GM19099 (cell line): ENCODE data around the gene LYG1.

Experiments used
- POLR2A ChIP-seq: IDR thresholded peaks from 3 replicates; pipeline ENCODE4 v1.6.1; 2011; ENCODE audit warnings: low read depth; ENCODE audit not compliant: insufficient read length; ENCODE audit errors: extremely low read depth

Gene LYG1

DNA sequence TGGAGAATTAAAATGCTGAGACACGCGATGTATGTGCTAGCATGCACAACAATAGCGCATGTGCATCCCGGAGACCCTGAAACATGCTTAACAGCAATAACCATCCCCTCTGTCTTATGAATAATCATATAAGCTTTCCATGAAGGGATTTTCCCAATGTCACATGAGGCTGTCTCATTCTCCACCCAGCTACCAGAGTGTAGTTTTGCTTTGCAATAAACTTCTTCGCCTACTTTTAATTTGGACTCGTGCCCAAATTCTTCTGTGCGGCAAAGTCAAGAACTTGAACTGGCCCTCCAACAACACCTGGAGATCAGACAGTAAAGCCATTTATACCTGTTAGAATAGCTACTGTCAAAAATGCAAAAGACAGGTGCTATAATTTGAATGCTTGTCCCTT, 15.5 kb downstream of the LYG1 start:
- no peak for TF ChIP-seq POLR2A

DNA sequence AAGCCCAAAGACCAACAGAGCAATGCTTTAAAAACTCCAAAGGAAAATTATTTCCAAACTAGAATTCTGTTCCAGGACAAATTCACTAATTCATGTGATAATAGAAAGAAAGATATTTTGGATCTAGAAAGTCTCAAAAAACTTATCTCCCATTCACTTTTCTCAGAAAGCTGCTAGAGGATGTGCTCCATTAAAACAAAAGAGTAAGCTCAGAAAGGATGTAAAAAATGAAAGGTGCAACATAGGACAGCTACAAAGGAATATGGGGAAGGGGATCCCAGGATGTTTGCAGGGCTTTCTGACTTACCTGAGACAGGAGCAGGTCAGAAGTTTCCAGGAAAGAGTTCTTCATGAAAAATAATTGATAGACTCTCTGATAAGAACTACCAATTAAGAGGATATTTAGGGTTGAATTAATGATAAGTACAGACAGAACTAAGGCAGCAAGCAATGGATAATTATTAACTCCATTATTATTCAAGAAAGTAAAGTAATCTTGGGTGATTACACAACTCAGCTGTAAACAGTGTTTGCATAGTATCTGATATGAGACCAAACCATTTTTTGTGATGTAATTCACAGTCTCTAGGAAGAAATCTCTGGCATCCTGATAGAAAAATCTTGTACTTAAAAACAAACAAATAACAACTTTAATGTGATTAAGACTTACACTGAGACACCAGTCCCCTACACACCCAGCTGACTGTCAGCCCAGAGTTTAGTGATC, 20.9 kb downstream of the LYG1 start:
- TF ChIP-seq POLR2A: no peak

DNA sequence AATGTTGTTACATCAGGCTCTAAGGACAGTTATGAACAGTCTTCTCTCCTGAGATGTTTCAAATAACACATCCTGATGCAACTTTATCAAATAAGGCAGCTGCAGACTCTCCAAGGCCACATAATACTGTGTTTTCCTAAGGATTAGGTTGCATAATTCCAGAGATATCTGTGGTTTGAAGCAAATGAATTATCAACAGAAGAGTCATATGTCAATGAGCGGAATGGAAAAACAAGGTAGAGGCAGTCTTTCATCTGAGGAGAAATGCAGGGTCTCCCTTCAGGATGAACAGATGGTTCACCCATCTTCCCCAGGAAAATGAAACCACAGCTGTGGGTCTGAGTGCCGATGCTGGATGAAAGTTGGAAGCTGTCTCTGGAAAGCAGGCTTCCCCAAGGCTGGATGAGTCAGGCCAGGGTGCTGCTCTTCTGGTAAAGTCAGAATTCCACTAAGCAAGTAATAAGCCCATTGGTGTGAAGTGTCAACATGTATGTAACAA, 22.2 kb downstream of the LYG1 start:
- no peak for TF ChIP-seq POLR2A

DNA sequence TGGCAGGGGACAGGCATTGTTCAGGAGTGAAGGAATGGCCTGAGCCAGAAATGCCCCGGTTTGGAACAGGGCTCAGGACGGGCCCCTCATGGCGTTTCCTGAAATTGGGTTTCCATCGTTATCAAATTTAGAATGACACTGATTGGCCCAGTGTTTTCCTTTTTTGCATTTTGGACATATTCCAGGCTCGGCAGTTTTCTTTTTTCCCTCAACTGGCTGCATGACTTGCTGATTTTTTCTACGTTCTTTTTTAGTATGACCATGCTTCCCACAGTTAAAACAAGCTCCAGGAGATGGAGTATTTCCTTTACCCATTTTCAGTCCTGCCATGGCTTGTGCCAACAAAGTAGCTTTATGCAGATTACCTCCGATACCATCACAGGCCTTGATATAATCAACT, 25.1 kb downstream of the LYG1 start:
- TF ChIP-seq POLR2A: no peak

DNA sequence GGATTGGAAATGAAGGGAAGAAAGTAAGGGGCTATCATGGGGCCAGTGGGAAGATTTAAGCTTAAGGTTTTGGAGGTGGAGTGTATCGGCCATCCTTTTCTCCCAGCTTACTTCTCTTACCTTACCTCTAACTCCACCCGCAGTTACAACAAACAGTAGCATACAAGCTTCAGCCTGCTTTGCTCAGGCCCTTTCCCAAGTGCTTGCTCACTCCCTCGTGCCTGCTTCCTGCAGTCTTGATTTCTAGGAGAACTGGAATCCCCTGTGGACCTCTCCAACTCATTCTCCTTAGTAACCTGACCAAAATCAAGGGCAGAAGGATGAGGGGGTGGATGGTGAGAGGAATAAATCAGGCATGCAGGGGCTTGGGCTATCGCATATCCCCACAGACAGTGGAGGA, 39.8 kb downstream of the LYG1 start:
- no peak for TF ChIP-seq POLR2A

GRCh38 chr2:99260184-99260583, 40.8 kb downstream of the LYG1 start:
- no peak for TF ChIP-seq POLR2A

GRCh38 chr2:99259465-99259864, 41.5 kb downstream of the LYG1 start:
- TF ChIP-seq POLR2A: no peak

- no peak for TF ChIP-seq POLR2A
These were observed 44.3 kb downstream of the LYG1 start for GRCh38 chr2:99256677-99257076.

GRCh38 chr2:99255491-99256318, 45.3 kb downstream of the LYG1 start, which contains the start of gene LYG2:
LYG2 (minus strand) TSS chr2:99255666; CDS start chr2:99254260, 1,406 bp downstream.
- TF ChIP-seq POLR2A: no peak

DNA sequence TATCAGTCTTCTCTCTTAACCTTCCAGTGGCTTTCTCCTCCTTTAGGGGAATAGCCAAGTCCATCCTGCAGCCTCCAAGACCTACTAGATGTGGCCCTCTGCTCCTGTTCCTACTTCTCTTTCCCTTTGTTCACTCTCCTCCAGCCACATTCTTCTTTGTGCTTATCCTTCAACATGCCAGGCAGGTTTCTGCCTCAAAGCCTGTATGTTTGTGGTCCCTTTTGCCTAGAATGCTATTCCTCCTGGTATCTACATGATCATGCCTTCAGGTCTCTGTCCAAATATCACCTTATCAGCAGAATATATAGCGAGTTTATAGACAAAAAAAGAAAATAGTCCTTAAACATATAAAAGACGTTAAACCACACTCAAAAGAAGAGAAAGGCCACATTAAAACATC, 51.0 kb downstream of the LYG1 start:
- TF ChIP-seq POLR2A: no peak

- TF ChIP-seq POLR2A: no peak
These were observed 58.8 kb downstream of the LYG1 start for GRCh38 chr2:99242151-99242550.

- TF ChIP-seq POLR2A: no peak
These were observed 60.6 kb downstream of the LYG1 start for GRCh38 chr2:99240431-99240830.

DNA sequence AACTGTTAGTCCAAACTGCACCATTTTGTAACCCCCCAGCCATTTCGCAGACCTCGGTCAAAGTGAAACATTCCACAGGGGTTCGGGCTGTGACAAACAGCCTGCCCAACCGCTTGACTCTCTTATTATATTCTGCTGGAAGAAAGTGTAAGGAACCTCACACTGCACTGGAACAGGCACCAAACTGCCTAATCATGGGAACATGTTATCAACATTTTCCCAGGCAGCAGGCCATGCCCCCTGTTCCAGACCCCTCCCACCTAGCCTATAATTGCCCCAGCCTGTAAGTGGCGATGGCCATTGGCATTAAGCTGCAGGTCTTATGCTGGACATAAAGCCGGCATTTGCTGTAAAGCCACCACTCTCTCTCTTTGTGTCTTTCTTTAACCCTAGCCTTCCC, 62.4 kb downstream of the LYG1 start:
- no peak for TF ChIP-seq POLR2A
